Uterus (tissue), 2 donors: ENCODE results near the gene ARMC2.

Experiments
- CTCF ChIP-seq, 4 experiments: fragments of 200-600 bp in 2 of 4; fragments of 450-650 bp in 2 of 4; sonication (generic) in 2 of 4; IDR thresholded peaks; one replicate each; pipeline ENCODE4 v1.5.1; 2016 to 2019; ENCODE audit warnings: antibody characterized with exemption in 4 of 4, mild to moderate bottlenecking in 2 of 4, moderate library complexity in 1 of 4
- POLR2A ChIP-seq, 2 donors: fragments of 450-650 bp; IDR thresholded peaks; one replicate each; pipeline ENCODE4 v1.6.1; 2016; ENCODE audit warnings: antibody characterized with exemption in 2 of 2, mild to moderate bottlenecking in 1 of 2, moderate library complexity in 1 of 2

- TF ChIP-seq CTCF (IDR thresholded peaks at IDR 0.05), result no peak
- TF ChIP-seq POLR2A (IDR thresholded peaks at IDR 0.05), result no peak
These were observed 15.5 kb upstream of the ARMC2 start for GRCh38 chr6:108832738-108833137.
